SH-SY5Y (cell line): ENCODE measurements around the gene CYTH3.

ENCODE experiments used
- GATA2 ChIP-seq: IDR thresholded peaks from 2 replicates; pipeline ENCODE4 v1.6.1; 2011; ENCODE audit warnings: mild to moderate bottlenecking, low read depth, low read length
- GATA3 ChIP-seq: IDR thresholded peaks from 2 replicates; pipeline ENCODE4 v1.6.1; 2011; ENCODE audit warnings: low read depth, mild to moderate bottlenecking, low read length, moderate library complexity

DNA sequence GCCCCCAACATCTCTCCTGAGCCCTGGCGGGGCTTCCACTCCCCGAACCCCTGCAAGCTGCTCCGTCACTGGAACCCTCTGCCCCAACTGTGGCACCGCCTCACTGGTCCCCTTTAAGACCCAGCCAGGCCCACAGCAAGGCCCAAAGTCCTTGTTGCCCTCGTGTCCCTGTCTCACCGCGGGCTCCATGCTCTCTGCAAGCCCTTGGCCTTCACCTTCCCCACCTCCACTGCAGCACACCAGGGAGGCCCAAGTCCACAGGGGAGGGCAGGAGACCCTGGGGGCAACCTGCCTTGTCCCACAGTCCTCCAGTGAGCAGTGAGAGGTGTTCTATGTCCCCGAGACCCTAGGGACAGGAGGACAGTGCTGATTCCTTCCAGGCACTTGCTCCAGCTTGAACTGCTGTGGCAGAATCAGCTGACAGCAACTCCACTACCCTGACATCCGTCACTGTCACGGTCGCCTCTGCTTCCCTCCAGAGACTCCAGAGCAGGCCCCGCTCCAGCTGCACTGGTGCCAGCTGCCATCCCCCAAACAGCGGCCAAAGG is 105.3 kb downstream of the CYTH3 start:
- TF ChIP-seq GATA2 (no peak), GATA3 (no peak)
